H9 (cell line): ENCODE measurements around the gene GJB2. TPM values are rescaled to one million over a fixed set of nuclear protein-coding genes. Genes with fewer than 3 reads are reported as not detected.

Experiments
- DNase-seq: peaks from one replicate; pipeline ENCODE4 v3.0.0-alpha.2; 2017
- H2AFZ ChIP-seq: one replicate; pipeline ENCODE4 v1.6.1; 2013; ENCODE audit warnings: mild to moderate bottlenecking, low read length, control low read depth, moderate library complexity
- H2AK5ac ChIP-seq: 2 replicates; pipeline ENCODE4 v1.6.1; 2013; ENCODE audit warnings: low read length, control low read depth, mixed read lengths; ENCODE audit not compliant: insufficient read length
- H2BK120ac ChIP-seq: one replicate; pipeline ENCODE4 v1.6.1; 2013; ENCODE audit warnings: low read depth, mild to moderate bottlenecking, low read length, control low read depth, inconsistent platforms; ENCODE audit not compliant: poor library complexity, severe bottlenecking
- H2BK12ac ChIP-seq: 2 replicates; pipeline ENCODE4 v1.6.1; 2013; ENCODE audit warnings: low read length, control low read depth, mixed read lengths, low read depth; ENCODE audit not compliant: insufficient read length
- H2BK15ac ChIP-seq: 2 replicates; pipeline ENCODE4 v1.6.1; 2013; ENCODE audit warnings: low read depth, low read length, control low read depth
- H2BK20ac ChIP-seq: one replicate; pipeline ENCODE4 v1.6.1; 2013; ENCODE audit warnings: low read depth, mild to moderate bottlenecking, low read length, control low read depth, inconsistent platforms; ENCODE audit not compliant: poor library complexity, severe bottlenecking
- H2BK5ac ChIP-seq: 2 replicates; pipeline ENCODE4 v1.6.1; 2013; ENCODE audit warnings: low read length, control low read depth, mixed read lengths; ENCODE audit not compliant: insufficient read length
- H3K14ac ChIP-seq: 2 replicates; pipeline ENCODE4 v1.6.1; 2013; ENCODE audit warnings: low read length, control low read depth; ENCODE audit not compliant: insufficient read depth
- H3K18ac ChIP-seq: 2 replicates; pipeline ENCODE4 v1.6.1; 2013; ENCODE audit warnings: low read depth, mild to moderate bottlenecking, mixed read lengths, low read length, control low read depth; ENCODE audit not compliant: insufficient read length
- H3K23ac ChIP-seq: 2 replicates; pipeline ENCODE4 v1.6.1; 2013; ENCODE audit warnings: low read length, control low read depth, mixed read lengths, low read depth; ENCODE audit not compliant: insufficient read length
- H3K23me2 ChIP-seq: 2 replicates; pipeline ENCODE4 v1.6.1; 2013; ENCODE audit warnings: low read depth, mild to moderate bottlenecking, mixed read lengths, low read length, control low read depth; ENCODE audit not compliant: insufficient read length, poor library complexity, severe bottlenecking
- H3K27ac ChIP-seq: 2 replicates; pipeline ENCODE4 v1.5.1; 2013; ENCODE audit warnings: low read length, control low read depth, mixed read lengths, low read depth; ENCODE audit not compliant: insufficient read length
- H3K27me3 ChIP-seq: 2 replicates; pipeline ENCODE4 v1.6.1; 2013; ENCODE audit warnings: low read length, control low read depth, inconsistent platforms; ENCODE audit not compliant: insufficient read depth
- H3K4ac ChIP-seq: 2 replicates; pipeline ENCODE4 v1.6.1; 2013; ENCODE audit warnings: low read depth, mild to moderate bottlenecking, control low read depth, inconsistent platforms, low read length, moderate library complexity
- H3K4me1 ChIP-seq: 2 replicates; pipeline ENCODE4 v1.6.1; 2013; ENCODE audit warnings: low read length, control low read depth, inconsistent platforms; ENCODE audit not compliant: insufficient read depth
- H3K4me2 ChIP-seq: 2 replicates; pipeline ENCODE4 v1.6.1; 2013; ENCODE audit warnings: low read length, control low read depth, mixed read lengths; ENCODE audit not compliant: insufficient read length, insufficient read depth
- H3K56ac ChIP-seq: 2 replicates; pipeline ENCODE4 v1.6.1; 2013; ENCODE audit warnings: low read depth, mild to moderate bottlenecking, mixed read lengths, low read length, control low read depth; ENCODE audit not compliant: insufficient read length
- H3K79me1 ChIP-seq: 2 replicates; pipeline ENCODE4 v1.6.1; 2013; ENCODE audit warnings: low read depth, mild to moderate bottlenecking, moderate library complexity, low read length, control low read depth, inconsistent platforms; ENCODE audit not compliant: insufficient read depth, poor library complexity, severe bottlenecking
- H3K79me2 ChIP-seq: 2 replicates; pipeline ENCODE4 v1.6.1; 2013; ENCODE audit warnings: low read length, control low read depth, inconsistent platforms; ENCODE audit not compliant: insufficient read depth
- H3K9ac ChIP-seq: 2 replicates; pipeline ENCODE4 v1.6.1; 2013; ENCODE audit warnings: low read length, control low read depth, mixed read lengths; ENCODE audit not compliant: insufficient read length; ENCODE audit errors: extremely low read depth
- H3K9me3 ChIP-seq: one replicate; pipeline ENCODE4 v1.6.1; 2013; ENCODE audit warnings: low read depth, low read length, inconsistent platforms; ENCODE audit not compliant: control insufficient read depth
- H3T11ph ChIP-seq: one replicate; pipeline ENCODE4 v1.6.1; 2013; ENCODE audit warnings: mild to moderate bottlenecking, low read length, control low read depth, inconsistent platforms
- H4K20me1 ChIP-seq: one replicate; pipeline ENCODE4 v1.6.1; 2013; ENCODE audit not compliant: control insufficient read depth, insufficient read length, insufficient read depth
- H4K5ac ChIP-seq: 2 replicates; pipeline ENCODE4 v1.6.1; 2013; ENCODE audit warnings: low read depth, mild to moderate bottlenecking, mixed read lengths, low read length, control low read depth; ENCODE audit not compliant: insufficient read length
- H4K8ac ChIP-seq: replicated peaks from 2 replicates; pipeline ENCODE4 v1.6.1; 2013; ENCODE audit warnings: low read length, control low read depth, mixed read lengths, low read depth; ENCODE audit not compliant: insufficient read length
- H4K91ac ChIP-seq: 2 replicates; pipeline ENCODE4 v1.6.1; 2013; ENCODE audit warnings: low read depth, mild to moderate bottlenecking, moderate library complexity, mixed read lengths, low read length, control low read depth; ENCODE audit not compliant: insufficient read length
- H3K27ac Mint-ChIP-seq, 3 experiments: 2 replicates in 2 of 3; 3 replicates in 1 of 3; pipeline ENCODE4 v1.8.0; 2020 to 2021; ENCODE audit warnings: mixed read lengths in 3 of 3, mild to moderate bottlenecking in 1 of 3, moderate library complexity in 1 of 3
- H3K27me3 Mint-ChIP-seq: 2 replicates; pipeline ENCODE4 v1.8.0; 2021; ENCODE audit warnings: low read depth, mild to moderate bottlenecking, moderate library complexity, mixed read lengths
- H3K36me3 Mint-ChIP-seq, 3 experiments: 2 replicates in 2 of 3; 3 replicates in 1 of 3; pipeline ENCODE4 v1.8.0; 2020 to 2021; ENCODE audit warnings: low read depth in 3 of 3, mixed read lengths in 3 of 3; ENCODE audit not compliant: insufficient read depth in 1 of 3
- H3K4me1 Mint-ChIP-seq, 2 experiments: 2 replicates each; pipeline ENCODE4 v1.8.0; 2020; ENCODE audit warnings: mixed read lengths in 2 of 2
- H3K4me3 Mint-ChIP-seq, 2 experiments: 2 replicates in 1 of 2; 3 replicates in 1 of 2; pipeline ENCODE4 v1.8.0; 2020 to 2021; ENCODE audit warnings: mild to moderate bottlenecking in 2 of 2, mixed read lengths in 2 of 2, moderate library complexity in 1 of 2
- H3K9me3 Mint-ChIP-seq, 2 experiments: 2 replicates in 1 of 2; 3 replicates in 1 of 2; pipeline ENCODE4 v1.8.0; 2020; ENCODE audit warnings: mild to moderate bottlenecking in 2 of 2, mixed read lengths in 2 of 2, moderate library complexity in 1 of 2
- CTCF ChIP-seq: fragments of 200-600 bp; sonication (generic); conservative IDR thresholded peaks from 3 replicates; pipeline ENCODE4 v1.8.0; 2021; ENCODE audit warnings: antibody characterized with exemption, mild to moderate bottlenecking
- WGBS: extraction: QIAGEN DNeasy Blood & Tissue Kit; methylation state at CpG from one replicate; pipeline ENCODE4 v1.1.7; 2013; ENCODE audit warnings: missing lambda C conversion rate, low lambda C conversion rate, mixed read lengths; ENCODE audit not compliant: insufficient read length; ENCODE audit errors: extremely low coverage; 5-methylcytosine and 5-hydroxymethylcytosine counted together
- total RNA-seq: library from RNA; stranded (reverse); gene quantifications from 2 replicates; pipeline ENCODE4 v1.2.1, GENCODE V29; 2021

Gene GJB2
- total RNA-seq, 1 experiment from 2014 or later, result 0.28 TPM

GRCh38 chr13:20148501-20149183, 44.1 kb downstream of the GJB2 start:
- Histone ChIP-seq H3K4ac (no peak overlapping the region), H3K4me2 (no peak overlapping the region), H3K23ac (no peak overlapping the region), H2BK5ac (no peak overlapping the region), H3T11ph (no peak overlapping the region), H4K20me1 (no peaks in the 10 kb centered on the region), H3K79me2 (no peaks in the 10 kb centered on the region), H4K5ac (no peak overlapping the region), H3K27me3 (no peaks in the 10 kb centered on the region), H4K91ac (no peak overlapping the region), H3K23me2 (no peaks in the 10 kb centered on the region), H2AK5ac (no peak overlapping the region), H3K14ac (no peak overlapping the region; the same call in 1 of the 2 replicates), H3K4me1 (no peaks in the 10 kb centered on the region), H3K9ac (no peak overlapping the region), H4K8ac (no peak overlapping the region), H3K27ac (no peak overlapping the region), H3K18ac (no peak overlapping the region), H2BK12ac (no peak overlapping the region), H3K56ac (no peak overlapping the region), H3K79me1 (no peaks in the 10 kb centered on the region), H3K9me3 (no peaks in the 10 kb centered on the region), H2BK20ac (no peak overlapping the region), H2BK15ac (no peak overlapping the region), H2BK120ac (no peak overlapping the region), H2AFZ (no peak overlapping the region)
- Mint-ChIP-seq H3K36me3 (no peaks in the 10 kb centered on the region; a peak in 1 of 7 replicates), H3K27ac (no peak overlapping the region; a peak in 1 of 7 replicates), H3K4me1 (peaks cover 2 to 6% of the 10 kb centered on the region in 2 experiments; a peak in 3 of 4 replicates), H3K4me3 (no peak overlapping the region), H3K9me3 (no peaks in the 10 kb centered on the region; a peak in 1 of 5 replicates), H3K27me3 (peaks cover 17% of the 10 kb centered on the region)
- WGBS, result no CpG with 5 or more reads among the region's 16 CpGs
- TF ChIP-seq CTCF, result no peak
- DNase-seq, result peak; percentile 19
